GM12878 (cell line): ENCODE measurements around the gene VPS8. TPM values are rescaled to one million over a fixed set of nuclear protein-coding genes. Genes with fewer than 3 reads are reported as not detected.

Source experiments
- ATAC-seq: fragments of 200-7000 bp; cut with Tn5 transposase; 3 replicates; pipeline ENCODE4 v1.9.1; 2020; ENCODE audit warnings: mild to moderate bottlenecking, moderate library complexity
- BruUV-seq: library from RNA; stranded (reverse); fragments of 400-500 nt; replicated peaks from 2 replicates; lab custom pipeline; 2021; lab: Mats Ljungman, UMichigan
- CTCF ChIA-PET: fragments of 300-600 bp; sonication (Branson Sonifier 250); formaldehyde crosslinking; extraction: SDS; loops from one replicate; lab custom pipeline; 2021; ENCODE audit warnings: inconsistent platforms; lab: Yijun Ruan, JAX
- POLR2A ChIA-PET: fragments of 350-600 bp; formaldehyde crosslinking; extraction: SDS; loops from one replicate; lab custom pipeline; 2021; ENCODE audit warnings: inconsistent platforms; lab: Charles Lee
- RAD21 ChIA-PET: fragments of 300-600 bp; sonication (Branson Sonifier 250); formaldehyde crosslinking; loops from one replicate; lab custom pipeline; 2023; ENCODE audit warnings: antibody characterized with exemption; ENCODE audit not compliant: unreplicated experiment; lab: Charles Lee
- SMC1A ChIA-PET: fragments of 300-600 bp; sonication (Branson Sonifier 250); formaldehyde crosslinking; loops from one replicate; lab custom pipeline; 2023; ENCODE audit not compliant: unreplicated experiment, uncharacterized antibody; lab: Charles Lee
- DNase-seq: peaks from one replicate; pipeline ENCODE4 v3.0.0-alpha.2; 2011; ENCODE audit warnings: low read depth, low spot score
- FAIRE-seq: peaks from 3 replicates; lab custom pipeline; 2011; peaks lifted over from hg19 to GRCh38; lab: Jason Lieb, UNC
- H2AFZ ChIP-seq: 2 replicates; pipeline ENCODE4 v1.6.0; 2011; ENCODE audit warnings: low read depth, low read length, control low read depth; ENCODE audit not compliant: control insufficient read depth
- H3K27ac ChIP-seq: 2 replicates; pipeline ENCODE4 v1.5.1; 2011; ENCODE audit warnings: control low read depth; ENCODE audit not compliant: control insufficient read depth, insufficient read depth
- H3K27me3 ChIP-seq, 2 experiments: replicated peaks in 1 of 2; 2 replicates each; pipeline versions ENCODE4 v1.6.0 to v1.6.1; 2011; ENCODE audit warnings: low read length in 1 of 2; ENCODE audit not compliant: control insufficient read depth in 2 of 2, insufficient read depth in 2 of 2
- H3K36me3 ChIP-seq, 2 experiments: 2 replicates each; pipeline ENCODE4 v1.5.1; 2011; ENCODE audit warnings: low read length in 1 of 2; ENCODE audit not compliant: control insufficient read depth in 2 of 2, insufficient read depth in 2 of 2
- H3K4me1 ChIP-seq: 2 replicates; pipeline ENCODE4 v1.6.1; 2011; ENCODE audit warnings: mild to moderate bottlenecking, low read length, moderate library complexity, mixed read lengths; ENCODE audit not compliant: control insufficient read depth, insufficient read depth
- H3K4me2 ChIP-seq: 2 replicates; pipeline ENCODE4 v1.6.0; 2011; ENCODE audit warnings: control low read depth; ENCODE audit not compliant: control insufficient read depth, insufficient read depth
- H3K4me3 ChIP-seq: fragments of 200-600 bp; sonication (generic); 2 replicates; pipeline ENCODE4 v1.5.1; 2016
- H3K79me2 ChIP-seq: 2 replicates; pipeline ENCODE4 v1.6.0; 2011; ENCODE audit warnings: low read length; ENCODE audit not compliant: control insufficient read depth, insufficient read depth
- H3K9ac ChIP-seq: 2 replicates; pipeline ENCODE4 v1.8.0; 2011; ENCODE audit warnings: low read length, control low read depth, mixed read lengths; ENCODE audit not compliant: control insufficient read depth, insufficient read depth
- H3K9me3 ChIP-seq: replicated peaks from 3 replicates; pipeline ENCODE4 v1.5.1; 2011; ENCODE audit warnings: mild to moderate bottlenecking, low read length; ENCODE audit not compliant: control insufficient read depth, insufficient read depth
- H4K20me1 ChIP-seq: 2 replicates; pipeline ENCODE4 v1.6.0; 2011; ENCODE audit not compliant: control insufficient read depth, insufficient read depth
- BCLAF1 ChIP-seq: fragments of 450-650 bp; IDR thresholded peaks from 2 replicates; pipeline ENCODE4 v1.6.1; 2017; ENCODE audit warnings: antibody characterized with exemption, mild to moderate bottlenecking, moderate library complexity
- CEBPB ChIP-seq, 2 experiments: fragments of 150-350 bp in 1 of 2; IDR thresholded peaks; 2 replicates each; pipeline ENCODE4 v1.6.1; 2012 to 2014; ENCODE audit warnings: low read depth in 2 of 2, low read length in 2 of 2, borderline replicate concordance in 1 of 2, inconsistent platforms in 1 of 2
- CHD1 ChIP-seq: IDR thresholded peaks from 2 replicates; pipeline ENCODE4 v1.6.1; 2012; ENCODE audit warnings: low read depth, low read length, improper control_type of control experiment
- GATAD2B ChIP-seq: fragments of 450-650 bp; conservative IDR thresholded peaks from 2 replicates; pipeline ENCODE4 v1.6.1; 2017; ENCODE audit warnings: low read depth, mild to moderate bottlenecking, moderate library complexity
- HSF1 ChIP-seq: fragments of 150-350 bp; IDR thresholded peaks from 2 replicates; pipeline ENCODE4 v1.6.1; 2014; ENCODE audit warnings: mild to moderate bottlenecking, low read depth, low read length
- NR2C2 ChIP-seq: IDR thresholded peaks from 2 replicates; pipeline ENCODE4 v1.6.1; 2011; ENCODE audit warnings: borderline replicate concordance, low read depth; ENCODE audit not compliant: control insufficient read depth, insufficient read length
- POLR2A ChIP-seq: IDR thresholded peaks from 2 replicates; pipeline ENCODE4 v1.6.1; 2011; ENCODE audit warnings: low read depth, mild to moderate bottlenecking, low read length
- RAD21 ChIP-seq: IDR thresholded peaks from 2 replicates; pipeline ENCODE4 v1.6.1; 2011; ENCODE audit warnings: mild to moderate bottlenecking, low read depth, low read length, moderate library complexity; ENCODE audit not compliant: insufficient read depth
- SMARCA5 ChIP-seq: fragments of 450-650 bp; IDR thresholded peaks from 2 replicates; pipeline ENCODE4 v1.6.1; 2017; ENCODE audit warnings: mild to moderate bottlenecking
- TBL1XR1 ChIP-seq: IDR thresholded peaks from 2 replicates; pipeline ENCODE4 v1.6.1; 2012; ENCODE audit warnings: low read depth, low read length, improper control_type of control experiment
- ZNF24 ChIP-seq: fragments of 450-650 bp; IDR thresholded peaks from 2 replicates; pipeline ENCODE4 v1.6.1; 2017; ENCODE audit warnings: antibody characterized with exemption, mild to moderate bottlenecking
- ZNF592 ChIP-seq: fragments of 450-650 bp; IDR thresholded peaks from 2 replicates; pipeline ENCODE4 v1.6.1; 2017; ENCODE audit warnings: mild to moderate bottlenecking, moderate library complexity
- ZSCAN29 ChIP-seq: fragments of 450-650 bp; IDR thresholded peaks from 2 replicates; pipeline ENCODE4 v1.6.1; 2017; ENCODE audit warnings: mild to moderate bottlenecking, moderate library complexity
- ZZZ3 ChIP-seq: IDR thresholded peaks from 2 replicates; pipeline ENCODE4 v1.6.1; 2011; ENCODE audit warnings: low read depth; ENCODE audit not compliant: control insufficient read depth, insufficient read length
- WGBS: methylation state at CpG from one replicate; pipeline ENCODE4 v1.1.6; 2016; ENCODE audit warnings: low lambda C conversion rate; ENCODE audit not compliant: insufficient replicate concordance, insufficient coverage; ENCODE audit errors: missing lambda C conversion rate; 5-methylcytosine and 5-hydroxymethylcytosine counted together
- in situ Hi-C: fragments of 300-500 bp; cut with MboI; formaldehyde crosslinking; loops from 9 replicates; pipeline ENCODE4 v1.14.3; 2018; ENCODE audit warnings: mixed read lengths
- intact Hi-C: fragments of 100-400 bp; cut with micrococcal nuclease; formaldehyde crosslinking; loops from one replicate; pipeline ENCODE4 v1.14.2; 2022; ENCODE audit not compliant: unreplicated experiment
- polyA plus RNA-seq, 11 experiments: library from polyadenylated mRNA; depleted of rRNA in 4 of 11; unstranded in 6 of 11; stranded (reverse) in 5 of 11; fragments of >200 nt; fragmentation: Nextera tagmentation in 4 of 11; fragmentation: Illumina TruSeq in 1 of 11; extraction: Ambion mirVana in 4 of 11; extraction: Trizol in 1 of 11; gene quantifications; 1 replicate in 1 of 11; 2 replicates in 10 of 11; pipeline versions ENCODE4 v1.2.1 to v1.2.3, GENCODE V29; 2011 to 2016; ENCODE audit warnings: inconsistent platforms in 2 of 11, missing spikeins in 2 of 11, low read depth in 1 of 11
- total RNA-seq, 4 experiments: library from RNA; depleted of rRNA in 3 of 4; stranded (reverse); fragments of >200 nt in 3 of 4; fragmentation: Illumina TruSeq in 1 of 4; extraction: Trizol in 1 of 4; gene quantifications; 2 replicates each; pipeline versions ENCODE4 v1.2.1 to v1.2.3, GENCODE V29; 2013 to 2021

Gene VPS8
- total and polyA plus RNA-seq, 10 of the 15 experiments (the other 5 are each of a cell fraction or from before 2014, with no cell fraction given), result 8.9 to 34.7 (median 20.9) TPM

- H3K4me2 ChIP-seq, result no peak overlapping the region
- DNase-seq (no peak), ATAC-seq (no peak), FAIRE-seq (no peak)
- ChIA-PET RAD21 (no interaction called here), SMC1A (interaction anchor here (0.7 to 1.2 kb wide), 2 partner anchors 9 to 27 kb away, joined by 3 to 4 read pairs; no protein-coding TSS in a partner anchor), POLR2A (no interaction called here), CTCF (no interaction called here)
- no peak overlapping the region for H3K9ac ChIP-seq
- BruUV-seq, result no TSS peak
- no peaks in the 10 kb centered on the region for H3K79me2 ChIP-seq
- H3K4me1 ChIP-seq, result no peaks in the 10 kb centered on the region
- in situ Hi-C loops, result no loop called here
- H3K9me3 ChIP-seq, result no peaks in the 10 kb centered on the region
- H3K4me3 ChIP-seq, result no peak overlapping the region
- no peaks in the 10 kb centered on the region for H4K20me1 ChIP-seq
- no peak overlapping the region for H3K27ac ChIP-seq
- H2AFZ ChIP-seq, result no peak overlapping the region
- WGBS, result 50% methylated on average over 2 of the region's 2 CpGs
- no peaks in the 10 kb centered on the region for H3K36me3 ChIP-seq
- no peaks in the 10 kb centered on the region for H3K27me3 ChIP-seq
- intact Hi-C loops, result no loop called here
- TF ChIP-seq BCLAF1 (no peak), TBL1XR1 (no peak), POLR2A (no peak), ZSCAN29 (no peak), ZNF592 (no peak), ZNF24 (no peak), NR2C2 (no peak), CEBPB (IDR thresholded peaks at IDR 0.05; ENCODE audit: borderline replicate concordance in 1 of 2, low read depth in 2 of 2, low read length in 2 of 2) (no peak), SMARCA5 (no peak), RAD21 (no peak), GATAD2B (no peak), HSF1 (no peak), ZZZ3 (no peak), CHD1 (no peak)
Measured at GRCh38 chr3:185024966-185025365, 213.0 kb downstream of the VPS8 start.
